ENCODE results near the gene ALKBH8. TPM values are rescaled to one million over a fixed set of nuclear protein-coding genes. Genes with fewer than 3 reads are reported as not detected.

Gene ALKBH8
- total RNA-seq, 1 donor from 2014 or later = 7.2 TPM

- Mint-ChIP-seq H3K36me3 (no peaks in the 10 kb centered on the region), H3K4me1 (peaks cover 29% of the 10 kb centered on the region), H3K4me3 (no peak overlapping the region), H3K27ac (no peak overlapping the region), H3K9me3 (no peaks in the 10 kb centered on the region), H3K27me3 (ENCODE audit: low read depth) (no peaks in the 10 kb centered on the region)
- DNase-seq (ENCODE audit: low spot score in 2 of 2, unreplicated experiment in 2 of 2) = no peak
- no peak for TF ChIP-seq CTCF (IDR thresholded peaks at IDR 0.05; ENCODE audit: unreplicated experiment)
Observed at GRCh38 chr11:107561688-107562087, 3.8 kb downstream of the ALKBH8 start.

GRCh38 chr11:107550304-107550703 is 15.2 kb downstream of the ALKBH8 start:
- no peak for DNase-seq (ENCODE audit: low spot score in 2 of 2, unreplicated experiment in 2 of 2)
- H3K27me3 Mint-ChIP-seq (ENCODE audit: low read depth) = no peaks in the 10 kb centered on the region
- no peaks in the 10 kb centered on the region for H3K9me3 Mint-ChIP-seq
- TF ChIP-seq CTCF (IDR thresholded peaks at IDR 0.05; ENCODE audit: unreplicated experiment) = no peak
- H3K27ac Mint-ChIP-seq = no peak overlapping the region
- no peak overlapping the region for H3K4me3 Mint-ChIP-seq
- H3K4me1 Mint-ChIP-seq = peaks cover 19% of the 10 kb centered on the region
- peaks cover 10% of the 10 kb centered on the region for H3K36me3 Mint-ChIP-seq

- no peak overlapping the region for H3K27ac Mint-ChIP-seq
- no peaks in the 10 kb centered on the region for H3K27me3 Mint-ChIP-seq (ENCODE audit: low read depth)
- TF ChIP-seq CTCF (IDR thresholded peaks at IDR 0.05; ENCODE audit: unreplicated experiment) = no peak
- no peak overlapping the region for H3K4me3 Mint-ChIP-seq
- H3K36me3 Mint-ChIP-seq = peaks cover 10% of the 10 kb centered on the region
- no peak for DNase-seq (ENCODE audit: low spot score in 2 of 2, unreplicated experiment in 2 of 2)
- peaks cover 23% of the 10 kb centered on the region for H3K4me1 Mint-ChIP-seq
- H3K9me3 Mint-ChIP-seq = no peaks in the 10 kb centered on the region
Observed at GRCh38 chr11:107549954-107550285, 15.6 kb downstream of the ALKBH8 start.

- Mint-ChIP-seq H3K4me3 (no peak overlapping the region), H3K9me3 (no peaks in the 10 kb centered on the region), H3K4me1 (peaks cover 27% of the 10 kb centered on the region), H3K36me3 (peaks cover 10% of the 10 kb centered on the region), H3K27ac (peak overlapping the region; percentile 30), H3K27me3 (ENCODE audit: low read depth) (no peaks in the 10 kb centered on the region)
- no peak for DNase-seq (ENCODE audit: low spot score in 2 of 2, unreplicated experiment in 2 of 2)
- peak; percentile 76 for TF ChIP-seq CTCF (IDR thresholded peaks at IDR 0.05; ENCODE audit: unreplicated experiment)
Observed at GRCh38 chr11:107549253-107549953, 16.1 kb downstream of the ALKBH8 start.

- H3K27me3 Mint-ChIP-seq (ENCODE audit: low read depth) = no peaks in the 10 kb centered on the region
- H3K4me1 Mint-ChIP-seq = peaks cover 32% of the 10 kb centered on the region
- no peaks in the 10 kb centered on the region for H3K9me3 Mint-ChIP-seq
- H3K27ac Mint-ChIP-seq = peak overlapping the region; percentile 59
- DNase-seq (ENCODE audit: low spot score in 2 of 2, unreplicated experiment in 2 of 2) = no peak
- H3K36me3 Mint-ChIP-seq = peaks cover 7% of the 10 kb centered on the region
- TF ChIP-seq CTCF (IDR thresholded peaks at IDR 0.05; ENCODE audit: unreplicated experiment) = no peak
- no peak overlapping the region for H3K4me3 Mint-ChIP-seq
Observed at GRCh38 chr11:107547961-107548360, 17.6 kb downstream of the ALKBH8 start.
